ENCODE data around the gene ADI1.
"Not testable (repeated sequence)": the region's sequence is repeated elsewhere in the genome, so short reads cannot be mapped to it uniquely, and the experiment has no call there.

Gene ADI1

DNA sequence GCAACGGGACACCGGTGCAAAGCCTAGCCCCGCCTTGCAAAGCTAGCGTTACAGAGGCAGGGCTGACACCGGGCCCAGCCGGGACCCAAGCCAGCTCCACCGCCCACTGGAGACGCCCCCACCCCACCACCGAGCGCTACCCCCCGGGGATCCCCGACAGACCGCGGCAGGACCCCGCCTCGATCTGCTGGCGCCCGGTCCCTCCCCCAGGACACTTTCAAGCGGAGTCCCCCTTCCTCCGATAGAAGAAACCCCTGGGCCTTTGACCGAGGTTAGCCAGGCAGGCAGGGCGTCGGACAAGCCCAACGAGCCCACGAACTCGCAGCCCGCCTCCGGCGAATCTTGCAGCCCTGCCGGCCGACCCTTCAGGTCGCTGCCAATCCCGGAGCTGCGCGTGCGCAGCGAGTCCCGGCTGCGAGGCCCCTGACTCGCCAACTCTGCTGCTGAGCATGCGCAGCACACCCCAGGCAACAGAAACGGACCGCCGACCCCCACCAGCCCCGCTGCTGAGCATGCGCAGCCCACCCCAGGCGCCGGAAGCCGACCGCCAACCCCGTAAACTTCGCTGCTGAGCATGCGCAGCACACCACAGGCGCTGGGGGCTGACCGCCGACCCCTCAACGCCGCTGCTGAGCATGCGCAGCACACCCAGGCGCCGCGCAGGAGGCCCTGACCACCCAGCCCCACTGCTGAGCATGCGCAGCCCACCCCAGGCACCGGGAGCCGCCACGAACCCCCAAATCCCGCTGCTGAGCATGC, 656 bp downstream of the ADI1 start:
- Histone ChIP-seq H3K4me2 (ENCODE audit: low read length) (peak overlapping the region; percentile 96), H3K4me1 (ENCODE audit: insufficient read depth, low read length, severe bottlenecking) (peaks cover 30% of the 10 kb centered on the region), H3F3A (ENCODE audit: insufficient read depth, low read length) (no peaks in the 10 kb centered on the region), H3K9me3 (ENCODE audit: low read length) (0 out of 2 replicates have a peak, but pooled peaks cover 3% of the 10 kb centered on the region), H2AFZ (ENCODE audit: low read length) (no peak overlapping the region), H3K27me3 (ENCODE audit: insufficient read depth, low read length) (no peaks in the 10 kb centered on the region), H3K79me2 (ENCODE audit: insufficient read depth, low read length) (peaks cover 18% of the 10 kb centered on the region), H4K20me1 (ENCODE audit: insufficient read depth, low read length) (no peaks in the 10 kb centered on the region), H3K9me2 (ENCODE audit: low read depth, low read length) (no peaks in the 10 kb centered on the region), H3K27ac (ENCODE audit: low read depth, low read length, poor library complexity, severe bottlenecking) (peak overlapping the region; percentile 63), H3K9ac (ENCODE audit: low read length) (peak overlapping the region; percentile 87), H3K4me3 (ENCODE audit: low read depth, low read length, poor library complexity, severe bottlenecking) (peak overlapping the region; percentile 82), H3K36me3 (ENCODE audit: insufficient read depth, low read length) (peaks cover 31% of the 10 kb centered on the region)
- TF ChIP-seq EZH2 (IDR thresholded peaks at IDR 0.05; ENCODE audit: borderline replicate concordance, low read length), result no peak
- TF ChIP-seq, protein P1, sequence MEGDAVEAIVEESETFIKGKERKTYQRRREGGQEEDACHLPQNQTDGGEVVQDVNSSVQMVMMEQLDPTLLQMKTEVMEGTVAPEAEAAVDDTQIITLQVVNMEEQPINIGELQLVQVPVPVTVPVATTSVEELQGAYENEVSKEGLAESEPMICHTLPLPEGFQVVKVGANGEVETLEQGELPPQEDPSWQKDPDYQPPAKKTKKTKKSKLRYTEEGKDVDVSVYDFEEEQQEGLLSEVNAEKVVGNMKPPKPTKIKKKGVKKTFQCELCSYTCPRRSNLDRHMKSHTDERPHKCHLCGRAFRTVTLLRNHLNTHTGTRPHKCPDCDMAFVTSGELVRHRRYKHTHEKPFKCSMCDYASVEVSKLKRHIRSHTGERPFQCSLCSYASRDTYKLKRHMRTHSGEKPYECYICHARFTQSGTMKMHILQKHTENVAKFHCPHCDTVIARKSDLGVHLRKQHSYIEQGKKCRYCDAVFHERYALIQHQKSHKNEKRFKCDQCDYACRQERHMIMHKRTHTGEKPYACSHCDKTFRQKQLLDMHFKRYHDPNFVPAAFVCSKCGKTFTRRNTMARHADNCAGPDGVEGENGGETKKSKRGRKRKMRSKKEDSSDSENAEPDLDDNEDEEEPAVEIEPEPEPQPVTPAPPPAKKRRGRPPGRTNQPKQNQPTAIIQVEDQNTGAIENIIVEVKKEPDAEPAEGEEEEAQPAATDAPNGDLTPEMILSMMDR (IDR thresholded peaks at IDR 0.05; ENCODE audit: low read length), result no peak

DNA sequence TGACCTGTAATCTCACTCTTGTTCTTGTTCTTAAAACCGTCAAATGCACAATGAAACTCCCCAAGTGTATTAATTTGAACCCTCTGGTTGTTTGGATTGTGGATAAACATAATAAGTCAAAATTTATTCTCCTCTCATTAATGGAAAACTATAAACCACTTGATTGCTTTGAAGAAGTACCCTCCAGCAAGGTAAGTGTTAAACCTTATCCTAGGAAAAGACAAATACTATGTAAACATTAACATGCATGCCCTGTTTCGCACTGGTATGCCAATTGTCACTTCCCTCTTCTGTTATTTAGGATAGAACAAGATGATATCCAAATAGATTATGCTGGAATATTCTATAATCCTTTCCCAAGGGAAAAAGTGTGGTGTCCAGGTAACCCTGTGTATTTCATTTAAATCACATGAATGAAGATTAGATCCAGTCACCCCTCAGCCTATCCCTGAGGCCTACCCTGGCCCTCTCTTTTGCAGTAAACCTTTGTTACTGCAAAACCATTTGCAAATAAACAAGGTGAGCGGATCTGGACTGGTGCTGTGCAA, 1.3 kb downstream of the ADI1 start:
- H3K4me3 ChIP-seq (ENCODE audit: low read depth, low read length, poor library complexity, severe bottlenecking), result peak overlapping the region; percentile 82
- H3K36me3 ChIP-seq (ENCODE audit: insufficient read depth, low read length), result peaks cover 36% of the 10 kb centered on the region
- H2AFZ ChIP-seq (ENCODE audit: low read length), result no peak overlapping the region
- no peaks in the 10 kb centered on the region for H3K27me3 ChIP-seq (ENCODE audit: insufficient read depth, low read length)
- TF ChIP-seq, protein P1 (IDR thresholded peaks at IDR 0.05; ENCODE audit: low read length), result no peak
- no peak for TF ChIP-seq EZH2 (IDR thresholded peaks at IDR 0.05; ENCODE audit: borderline replicate concordance, low read length)
- peaks cover 30% of the 10 kb centered on the region for H3K4me1 ChIP-seq (ENCODE audit: insufficient read depth, low read length, severe bottlenecking)
- peaks cover 18% of the 10 kb centered on the region for H3K79me2 ChIP-seq (ENCODE audit: insufficient read depth, low read length)
- peak overlapping the region; percentile 63 for H3K27ac ChIP-seq (ENCODE audit: low read depth, low read length, poor library complexity, severe bottlenecking)
- H3F3A ChIP-seq (ENCODE audit: insufficient read depth, low read length), result no peaks in the 10 kb centered on the region
- no peaks in the 10 kb centered on the region for H3K9me2 ChIP-seq (ENCODE audit: low read depth, low read length)
- peak overlapping the region; percentile 96 for H3K4me2 ChIP-seq (ENCODE audit: low read length)
- 0 out of 2 replicates have a peak, but pooled peaks cover 3% of the 10 kb centered on the region for H3K9me3 ChIP-seq (ENCODE audit: low read length)
- peak overlapping the region; percentile 86 for H3K9ac ChIP-seq (ENCODE audit: low read length)
- H4K20me1 ChIP-seq (ENCODE audit: insufficient read depth, low read length), result no peaks in the 10 kb centered on the region

- peaks cover 48% of the 10 kb centered on the region for H3K36me3 ChIP-seq (ENCODE audit: insufficient read depth, low read length)
- no peak overlapping the region for H3K4me3 ChIP-seq (ENCODE audit: low read depth, low read length, poor library complexity, severe bottlenecking)
- no peak overlapping the region for H2AFZ ChIP-seq (ENCODE audit: low read length)
- no peaks in the 10 kb centered on the region for H3K27me3 ChIP-seq (ENCODE audit: insufficient read depth, low read length)
- H3K27ac ChIP-seq (ENCODE audit: low read depth, low read length, poor library complexity, severe bottlenecking), result no peak overlapping the region
- H3K9me2 ChIP-seq (ENCODE audit: low read depth, low read length), result no peaks in the 10 kb centered on the region
- peaks cover 18% of the 10 kb centered on the region for H3K79me2 ChIP-seq (ENCODE audit: insufficient read depth, low read length)
- no peak overlapping the region for H3K9ac ChIP-seq (ENCODE audit: low read length)
- H3K9me3 ChIP-seq (ENCODE audit: low read length), result 0 out of 2 replicates have a peak, but pooled peaks cover 3% of the 10 kb centered on the region
- no peaks in the 10 kb centered on the region for H4K20me1 ChIP-seq (ENCODE audit: insufficient read depth, low read length)
- TF ChIP-seq, protein P1 (IDR thresholded peaks at IDR 0.05; ENCODE audit: low read length), result no peak
- TF ChIP-seq EZH2 (IDR thresholded peaks at IDR 0.05; ENCODE audit: borderline replicate concordance, low read length), result no peak
- no peaks in the 10 kb centered on the region for H3F3A ChIP-seq (ENCODE audit: insufficient read depth, low read length)
- no peak overlapping the region for H3K4me2 ChIP-seq (ENCODE audit: low read length)
- H3K4me1 ChIP-seq (ENCODE audit: insufficient read depth, low read length, severe bottlenecking), result peaks cover 30% of the 10 kb centered on the region
Observed at GRCh38 chr2:3516831-3517230, 2.5 kb downstream of the ADI1 start.

DNA sequence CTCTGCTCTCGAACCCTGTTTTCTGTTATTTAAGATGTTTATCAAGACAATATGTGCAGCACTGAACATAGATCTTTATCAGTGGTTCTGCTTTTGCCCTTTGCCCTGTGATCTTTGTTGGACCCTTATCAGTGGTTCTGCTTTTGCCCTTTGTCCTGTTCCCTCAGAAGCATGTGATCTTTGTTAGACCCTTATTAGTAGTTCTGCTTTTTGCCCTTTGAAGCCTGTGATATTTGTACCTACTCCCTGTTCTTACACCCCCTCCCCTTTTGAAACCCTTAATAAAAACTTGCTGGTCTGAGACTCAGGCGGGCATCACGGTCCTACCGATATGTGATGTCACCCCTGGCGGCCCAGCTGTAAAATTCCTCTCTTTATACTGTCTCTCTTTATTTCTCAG, 3.9 kb downstream of the ADI1 start:
- not testable (repeated sequence) for H3K9me2 ChIP-seq (ENCODE audit: low read depth, low read length); H3F3A ChIP-seq (ENCODE audit: insufficient read depth, low read length); H3K27me3 ChIP-seq (ENCODE audit: insufficient read depth, low read length); H3K4me3 ChIP-seq (ENCODE audit: low read depth, low read length, poor library complexity, severe bottlenecking); H4K20me1 ChIP-seq (ENCODE audit: insufficient read depth, low read length); H3K9ac ChIP-seq (ENCODE audit: low read length); H3K27ac ChIP-seq (ENCODE audit: low read depth, low read length, poor library complexity, severe bottlenecking); H3K9me3 ChIP-seq (ENCODE audit: low read length); H2AFZ ChIP-seq (ENCODE audit: low read length); H3K4me2 ChIP-seq (ENCODE audit: low read length)
- H3K79me2 ChIP-seq (ENCODE audit: insufficient read depth, low read length), result peaks cover 18% of the 10 kb centered on the region
- H3K4me1 ChIP-seq (ENCODE audit: insufficient read depth, low read length, severe bottlenecking), result peaks cover 21% of the 10 kb centered on the region
- H3K36me3 ChIP-seq (ENCODE audit: insufficient read depth, low read length), result peaks cover 60% of the 10 kb centered on the region
